Transverse colon (tissue), 4 donors: ENCODE results near the gene TMSB4X. TPM values are rescaled to one million over a fixed set of nuclear protein-coding genes. Genes with fewer than 3 reads are reported as not detected.
A peak's percentile ranks its signal among the peaks of the same experiment; 100 is the strongest.

ENCODE experiments used
- DNase-seq: peaks from one replicate; pipeline ENCODE4 v3.0.0-alpha.2; 2019
- H3K27ac ChIP-seq, 4 donors: fragments of 200-600 bp; sonication (generic); 2 replicates each; pipeline ENCODE4 v1.5.1; 2016 to 2018; ENCODE audit warnings: inconsistent platforms in 4 of 4
- H3K27me3 ChIP-seq: fragments of 200-600 bp; sonication (generic); 2 replicates; pipeline ENCODE4 v1.5.1; 2017; ENCODE audit warnings: inconsistent platforms
- H3K36me3 ChIP-seq, 4 donors: fragments of 200-600 bp; sonication (generic); 2 replicates each; pipeline ENCODE4 v1.5.1; 2017 to 2019; ENCODE audit warnings: inconsistent platforms in 4 of 4
- H3K4me1 ChIP-seq, 4 donors: fragments of 200-600 bp; sonication (generic); 2 replicates each; pipeline ENCODE4 v1.5.1; 2017 to 2020; ENCODE audit warnings: inconsistent platforms in 4 of 4
- H3K4me3 ChIP-seq, 4 donors: fragments of 200-600 bp; sonication (generic); 1 replicate in 1 of 4; 2 replicates in 3 of 4; pipeline versions ENCODE4 v1.5.1 to v1.6.1; 2017 to 2019; ENCODE audit warnings: inconsistent platforms in 4 of 4
- H3K9me3 ChIP-seq, 2 donors: fragments of 200-600 bp; sonication (generic); 2 replicates each; pipeline ENCODE4 v1.5.1; 2017 to 2019; ENCODE audit warnings: inconsistent platforms in 2 of 2
- EP300 ChIP-seq: sonication (generic); formaldehyde crosslinking; IDR thresholded peaks from one replicate; pipeline ENCODE4 v1.6.1; 2017; ENCODE audit warnings: antibody characterized with exemption, low read depth
- POLR2A ChIP-seq: fragments of 450-650 bp; IDR thresholded peaks from one replicate; pipeline ENCODE4 v1.6.1; 2016; ENCODE audit warnings: antibody characterized with exemption, mild to moderate bottlenecking, moderate library complexity
- POLR2AphosphoS5 ChIP-seq, 3 donors: sonication (generic); formaldehyde crosslinking; IDR thresholded peaks; one replicate each; pipeline ENCODE4 v1.6.1; 2016; ENCODE audit warnings: antibody characterized with exemption in 3 of 3
- WGBS, 2 donors: methylation state at CpG; one replicate each; pipeline ENCODE4 v1.1.5; 2018; ENCODE audit warnings: low coverage in 1 of 2; 5-methylcytosine and 5-hydroxymethylcytosine counted together
- in situ Hi-C, 4 donors: fragments of 200-750 bp; cut with MboI; loops; one replicate each; pipeline versions ENCODE4 v1.15.0 to v1.15.1; 2017; ENCODE audit warnings: low sequenced_read_pairs in 3 of 4, low pct_ligation_motif_present in 1 of 4, low pct_unique_long_range_greater_than_20kb in 1 of 4
- intact Hi-C: fragments of 100-400 bp; cut with DNase I; formaldehyde crosslinking; loops from one replicate; pipeline ENCODE4 v1.15.1; 2023; ENCODE audit warnings: low total_unique reads
- total RNA-seq, 4 donors: library from RNA; depleted of rRNA; stranded (reverse); fragments of >200 nt; gene quantifications; one replicate each; pipeline ENCODE4 v1.1.0, GENCODE V29; 2016
- TF ChIP-seq, protein P1 (sequence below), 5 experiments: fragments of 200-600 bp in 3 of 5; fragments of 450-650 bp in 2 of 5; sonication (generic) in 3 of 5; IDR thresholded peaks; 1 replicate in 2 of 5; 2 replicates in 3 of 5; pipeline ENCODE4 v1.5.1; 2016 to 2017; ENCODE audit warnings: antibody characterized with exemption in 5 of 5, inconsistent platforms in 3 of 5, mild to moderate bottlenecking in 2 of 5, moderate library complexity in 1 of 5

TMSB4X gene
- total RNA-seq, result 1,000 to 10,000 TPM in 3 of 4 donors, 100 to 1,000 TPM in 1; 680 to 4,578 (median 2,996) TPM

DNA sequence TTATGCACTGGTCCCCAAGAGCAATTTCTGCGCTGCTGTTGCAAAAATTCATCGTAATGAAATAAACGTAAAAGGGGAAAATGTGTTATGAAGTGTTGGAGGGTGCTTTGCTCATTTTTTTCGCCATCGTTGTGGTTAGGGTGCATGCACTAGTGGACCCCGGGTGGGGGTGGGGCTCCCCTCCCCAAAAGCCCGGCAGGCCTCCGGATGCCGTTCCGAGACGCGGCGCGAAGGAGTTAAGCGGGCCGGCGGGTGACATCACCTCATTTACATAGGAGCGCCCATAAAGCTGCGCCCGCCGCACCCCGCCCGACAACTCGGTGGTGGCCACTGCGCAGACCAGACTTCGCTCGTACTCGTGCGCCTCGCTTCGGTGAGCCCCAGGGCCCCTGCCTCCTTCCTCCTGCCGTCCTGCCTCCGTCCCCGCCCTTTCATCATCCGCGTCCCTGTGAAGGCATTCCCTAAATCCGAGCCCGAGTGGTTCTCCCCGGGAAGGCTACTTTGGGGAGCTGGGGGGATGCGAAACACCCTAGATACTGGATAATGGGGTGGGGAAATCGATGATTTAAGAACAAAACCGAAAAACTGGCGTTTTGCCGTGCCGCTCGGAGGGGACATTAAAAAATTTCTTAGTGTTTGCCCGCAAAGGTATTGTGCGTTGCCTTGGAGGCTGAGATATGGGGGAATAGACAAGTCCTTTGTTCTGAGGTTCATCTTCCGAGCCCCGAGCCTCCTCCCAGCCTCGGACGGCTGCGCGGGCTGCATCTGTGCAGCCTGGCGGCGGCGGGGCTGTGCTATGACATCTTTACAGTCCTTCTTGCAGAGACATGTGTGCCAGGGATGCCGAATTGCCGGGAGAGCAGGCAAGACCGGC lies at the start of gene TMSB4X:
TSS of gene TMSB4X (plus strand) at position 315 of the 874 bp plus-strand sequence.
- DNase-seq, result peak; percentile 89
- intact Hi-C loops (loop anchor here (5.0 kb wide), 1 partner anchor 113 kb away; no protein-coding TSS in a partner anchor), in situ Hi-C loops (loop anchor here (25.0 kb wide), 4 partner anchors 112 to 687 kb away; partner anchors contain the start of gene TCEANC (in 2 of the 4))
- no peaks in the 10 kb centered on the region for H3K9me3 ChIP-seq
- H3K4me1 ChIP-seq, result peaks cover 0 to 10% (median 3%) of the 10 kb centered on the region in 4 donors
- H3K4me3 ChIP-seq, result peak within 1 kb of the TSS; percentile 55 to 86 (median 64)
- H3K27me3 ChIP-seq, result no peaks in the 10 kb centered on the region
- 0 to 33% methylated on average over 13 to 52 of the region's 60 CpGs for WGBS, 2 donors
- TF ChIP-seq EP300 (no peak), POLR2AphosphoS5 (IDR thresholded peaks at IDR 0.05) (peak; percentile 98 to 100 (median 100)), POLR2A (peak; percentile 99)
- TF ChIP-seq, protein P1, sequence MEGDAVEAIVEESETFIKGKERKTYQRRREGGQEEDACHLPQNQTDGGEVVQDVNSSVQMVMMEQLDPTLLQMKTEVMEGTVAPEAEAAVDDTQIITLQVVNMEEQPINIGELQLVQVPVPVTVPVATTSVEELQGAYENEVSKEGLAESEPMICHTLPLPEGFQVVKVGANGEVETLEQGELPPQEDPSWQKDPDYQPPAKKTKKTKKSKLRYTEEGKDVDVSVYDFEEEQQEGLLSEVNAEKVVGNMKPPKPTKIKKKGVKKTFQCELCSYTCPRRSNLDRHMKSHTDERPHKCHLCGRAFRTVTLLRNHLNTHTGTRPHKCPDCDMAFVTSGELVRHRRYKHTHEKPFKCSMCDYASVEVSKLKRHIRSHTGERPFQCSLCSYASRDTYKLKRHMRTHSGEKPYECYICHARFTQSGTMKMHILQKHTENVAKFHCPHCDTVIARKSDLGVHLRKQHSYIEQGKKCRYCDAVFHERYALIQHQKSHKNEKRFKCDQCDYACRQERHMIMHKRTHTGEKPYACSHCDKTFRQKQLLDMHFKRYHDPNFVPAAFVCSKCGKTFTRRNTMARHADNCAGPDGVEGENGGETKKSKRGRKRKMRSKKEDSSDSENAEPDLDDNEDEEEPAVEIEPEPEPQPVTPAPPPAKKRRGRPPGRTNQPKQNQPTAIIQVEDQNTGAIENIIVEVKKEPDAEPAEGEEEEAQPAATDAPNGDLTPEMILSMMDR (IDR thresholded peaks at IDR 0.05), result no peak
- no peaks in the 10 kb centered on the region for H3K36me3 ChIP-seq
- H3K27ac ChIP-seq, result peak within 1 kb of the TSS; percentile 90 to 99 (median 94)

DNA sequence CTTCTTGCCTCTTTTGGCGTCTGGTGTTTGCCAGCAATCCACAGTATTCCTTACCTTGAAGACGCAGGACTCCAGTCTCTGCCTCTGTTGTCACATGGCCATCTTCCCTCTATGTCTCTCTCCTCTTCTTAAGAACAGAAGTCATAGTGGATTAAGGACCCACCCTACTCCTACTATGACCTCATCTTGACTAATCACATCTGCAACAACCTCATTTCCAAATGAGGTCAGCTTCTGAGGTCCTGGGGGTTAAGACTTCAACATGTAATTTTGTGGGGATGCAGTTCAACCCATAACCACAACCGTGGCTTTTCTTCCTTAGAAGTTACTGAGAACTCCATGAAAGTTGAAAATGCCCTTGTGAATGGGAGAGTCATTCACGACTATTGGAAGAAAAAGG lies 45.2 kb upstream of the TMSB4X start:
- Histone ChIP-seq H3K36me3 (no peaks in the 10 kb centered on the region), H3K27me3 (no peaks in the 10 kb centered on the region), H3K4me3 (no peak overlapping the region), H3K4me1 (no peaks in the 10 kb centered on the region), H3K27ac (no peak overlapping the region), H3K9me3 (no peaks in the 10 kb centered on the region)
- intact Hi-C loops, result no loop called here
- in situ Hi-C loops, result no loop called here
- TF ChIP-seq EP300, result no peak
- DNase-seq, result no peak
- 72% methylated on average over 4 of the region's 4 CpGs; no CpG with 5 or more reads in 1 of the 2 donors for WGBS, 2 donors

DNA sequence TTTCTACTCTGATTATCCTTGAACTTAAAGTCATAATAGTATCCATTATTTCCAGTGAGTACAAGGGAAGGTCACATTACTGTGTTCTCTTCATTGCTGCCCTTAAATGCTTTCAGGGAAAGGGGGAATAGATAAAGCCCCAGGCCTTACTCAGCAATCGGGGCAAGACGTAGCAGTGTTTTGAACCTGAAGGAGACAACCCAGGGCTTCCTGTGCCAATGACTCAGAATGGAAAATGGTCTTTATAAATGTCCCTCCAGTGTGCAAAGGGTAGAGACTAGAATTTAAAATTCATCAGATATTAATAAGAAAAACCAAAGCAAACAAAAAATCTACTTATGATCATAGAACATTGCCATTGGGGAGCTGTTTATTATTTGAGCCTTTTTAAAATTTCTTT lies 44.8 kb upstream of the TMSB4X start:
- no peak overlapping the region for H3K4me3 ChIP-seq
- 93% methylated on average over 2 of the region's 2 CpGs; no CpG with 5 or more reads in 1 of the 2 donors for WGBS, 2 donors
- H3K27me3 ChIP-seq, result no peaks in the 10 kb centered on the region
- no peaks in the 10 kb centered on the region for H3K4me1 ChIP-seq
- intact Hi-C loops (no loop called here), in situ Hi-C loops (no loop called here)
- TF ChIP-seq EP300 (no peak), POLR2AphosphoS5 (IDR thresholded peaks at IDR 0.05) (no peak), POLR2A (no peak)
- TF ChIP-seq, protein P1 (IDR thresholded peaks at IDR 0.05), result no peak
- no peaks in the 10 kb centered on the region for H3K36me3 ChIP-seq
- H3K9me3 ChIP-seq, result no peaks in the 10 kb centered on the region
- no peak overlapping the region for H3K27ac ChIP-seq
- DNase-seq, result no peak

DNA sequence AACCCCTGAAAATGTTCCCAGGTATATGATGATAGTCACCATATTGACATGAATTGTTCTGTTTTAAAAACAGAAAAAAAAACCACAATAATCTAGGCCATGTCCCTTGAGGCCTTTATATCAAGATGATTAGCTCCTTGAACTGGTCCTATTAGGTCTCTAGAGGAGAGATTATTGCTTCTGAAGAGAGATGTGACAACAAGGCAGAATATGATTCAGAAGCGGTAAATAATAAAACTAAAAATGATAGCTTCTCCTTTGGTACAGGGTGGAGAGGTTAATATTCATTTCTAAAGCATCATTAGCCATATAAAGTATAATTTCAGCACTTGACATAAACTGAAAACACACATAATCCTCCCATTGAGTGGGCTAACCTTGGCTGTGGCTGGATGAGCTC lies 42.7 kb upstream of the TMSB4X start:
- TF ChIP-seq, protein P1 (IDR thresholded peaks at IDR 0.05), result no peak
- H3K4me3 ChIP-seq, result no peak overlapping the region
- intact Hi-C loops (no loop called here), in situ Hi-C loops (no loop called here)
- no peak for DNase-seq
- H3K27me3 ChIP-seq, result no peaks in the 10 kb centered on the region
- H3K9me3 ChIP-seq, result no peaks in the 10 kb centered on the region
- no peak overlapping the region for H3K27ac ChIP-seq
- no peaks in the 10 kb centered on the region for H3K36me3 ChIP-seq
- H3K4me1 ChIP-seq, result no peaks in the 10 kb centered on the region
- WGBS, 2 donors, result 60 to 86% methylated on average over 1 of the region's 1 CpG
